ENCODE data around the gene ACSS3.

DNA sequence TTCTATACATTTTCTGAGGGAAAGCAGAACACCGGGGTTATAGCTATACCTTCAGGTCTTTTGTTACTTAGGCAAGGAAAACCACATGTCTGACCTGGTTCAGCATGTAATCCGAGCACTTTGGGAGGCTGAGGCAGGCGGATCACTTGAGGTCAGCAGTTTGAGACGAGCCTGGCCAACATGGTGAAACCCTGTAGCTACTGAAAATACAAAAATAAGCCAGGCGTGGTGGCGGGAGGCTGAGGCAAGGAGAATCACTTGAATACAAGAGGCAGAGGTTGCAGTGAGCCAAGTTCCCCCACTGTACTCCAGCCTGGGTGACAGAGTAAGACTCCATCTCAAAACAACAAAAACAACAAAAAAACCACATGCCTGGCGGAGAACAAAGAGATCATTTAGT, 177.6 kb downstream of the ACSS3 start:
- TF ChIP-seq POLR2A (IDR thresholded peaks at IDR 0.05) (no peak), CTCF (IDR thresholded peaks at IDR 0.05) (no peak)

All from breast epithelium (tissue), 3 donors.